ENCODE measurements around the gene GBP3.

DNA sequence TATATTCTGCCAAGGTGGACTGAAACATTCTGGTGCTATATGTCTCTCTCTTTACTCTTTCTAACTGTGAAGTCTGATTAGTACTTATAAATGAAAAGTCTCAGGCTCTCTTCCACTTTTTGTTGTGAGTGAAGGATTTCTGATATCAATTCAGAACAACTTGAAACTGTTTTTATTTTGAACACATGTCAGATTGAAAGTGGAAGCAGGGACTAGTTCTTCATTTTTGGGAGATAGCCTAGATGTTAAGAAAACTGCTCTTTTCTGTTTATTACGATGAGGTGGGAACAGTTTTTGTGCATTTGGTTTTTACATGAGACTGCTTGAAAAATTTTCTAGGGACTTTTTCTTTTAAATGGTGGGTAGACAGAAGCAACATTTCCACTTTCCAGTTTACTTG lies 14.5 kb upstream of the GBP3 start:
- TF ChIP-seq POLR2A (IDR thresholded peaks at IDR 0.05), result no peak
- TF ChIP-seq, protein P1, sequence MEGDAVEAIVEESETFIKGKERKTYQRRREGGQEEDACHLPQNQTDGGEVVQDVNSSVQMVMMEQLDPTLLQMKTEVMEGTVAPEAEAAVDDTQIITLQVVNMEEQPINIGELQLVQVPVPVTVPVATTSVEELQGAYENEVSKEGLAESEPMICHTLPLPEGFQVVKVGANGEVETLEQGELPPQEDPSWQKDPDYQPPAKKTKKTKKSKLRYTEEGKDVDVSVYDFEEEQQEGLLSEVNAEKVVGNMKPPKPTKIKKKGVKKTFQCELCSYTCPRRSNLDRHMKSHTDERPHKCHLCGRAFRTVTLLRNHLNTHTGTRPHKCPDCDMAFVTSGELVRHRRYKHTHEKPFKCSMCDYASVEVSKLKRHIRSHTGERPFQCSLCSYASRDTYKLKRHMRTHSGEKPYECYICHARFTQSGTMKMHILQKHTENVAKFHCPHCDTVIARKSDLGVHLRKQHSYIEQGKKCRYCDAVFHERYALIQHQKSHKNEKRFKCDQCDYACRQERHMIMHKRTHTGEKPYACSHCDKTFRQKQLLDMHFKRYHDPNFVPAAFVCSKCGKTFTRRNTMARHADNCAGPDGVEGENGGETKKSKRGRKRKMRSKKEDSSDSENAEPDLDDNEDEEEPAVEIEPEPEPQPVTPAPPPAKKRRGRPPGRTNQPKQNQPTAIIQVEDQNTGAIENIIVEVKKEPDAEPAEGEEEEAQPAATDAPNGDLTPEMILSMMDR (IDR thresholded peaks at IDR 0.05), result no peak

Data from testis (tissue), 2 donors.